C4-2B (cell line): ENCODE measurements around the gene LCORL.

Source experiments
- H3K27ac ChIP-seq: fragments of 450-650 bp; 2 replicates; pipeline ENCODE4 v1.5.1; 2017
- CTCF ChIP-seq: fragments of 450-650 bp; conservative IDR thresholded peaks from 2 replicates; pipeline ENCODE4 v1.5.1; 2017; ENCODE audit warnings: mild to moderate bottlenecking
- ZFX ChIP-seq: fragments of 450-650 bp; IDR thresholded peaks from 2 replicates; pipeline ENCODE4 v1.6.1; 2017

LCORL gene

DNA sequence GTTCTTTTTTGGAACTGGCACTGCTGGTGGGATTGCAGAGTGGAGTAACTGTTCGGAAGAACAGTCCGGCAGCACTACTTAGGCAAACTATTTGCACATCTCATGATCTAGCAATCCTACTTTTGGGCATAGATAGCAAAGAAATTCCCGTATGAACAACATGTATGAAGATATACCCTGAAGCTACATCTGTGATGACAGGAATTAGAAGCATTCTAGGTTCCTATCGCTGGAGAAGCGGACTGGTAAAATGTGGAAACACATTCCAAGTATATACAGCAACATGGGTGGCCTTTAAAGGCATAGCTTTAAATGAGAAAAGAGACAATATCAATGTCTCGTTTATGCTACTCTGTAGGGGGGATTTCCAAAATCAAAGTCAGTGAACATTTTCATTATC lies 214.1 kb downstream of the LCORL start:
- TF ChIP-seq CTCF (no peak), ZFX (no peak)
- H3K27ac ChIP-seq: no peak overlapping the region

GRCh38 chr4:17805580-17806155 lies 215.9 kb downstream of the LCORL start:
- TF ChIP-seq CTCF: no peak
- TF ChIP-seq ZFX: no peak
- H3K27ac ChIP-seq: no peak overlapping the region

DNA sequence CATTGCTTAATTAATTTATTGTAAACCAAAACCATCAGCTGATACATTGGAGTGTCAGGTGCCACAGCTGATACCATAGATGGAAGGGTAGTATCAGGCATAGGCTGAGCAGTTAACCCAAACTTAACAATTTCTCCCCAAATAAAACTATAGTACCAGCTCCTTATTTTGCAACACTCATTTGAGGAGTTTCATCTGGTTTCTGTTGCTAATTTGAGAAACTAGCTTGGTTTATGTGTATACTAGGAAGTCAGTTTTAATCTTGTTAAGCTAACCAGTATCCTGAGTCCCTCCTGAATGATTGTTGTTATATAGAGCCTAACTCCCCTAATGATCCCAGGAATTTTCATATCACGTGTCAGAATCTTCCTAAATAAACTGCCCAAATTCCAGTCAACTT lies 223.7 kb downstream of the LCORL start:
- TF ChIP-seq CTCF (no peak), ZFX (no peak)
- no peak overlapping the region for H3K27ac ChIP-seq

DNA sequence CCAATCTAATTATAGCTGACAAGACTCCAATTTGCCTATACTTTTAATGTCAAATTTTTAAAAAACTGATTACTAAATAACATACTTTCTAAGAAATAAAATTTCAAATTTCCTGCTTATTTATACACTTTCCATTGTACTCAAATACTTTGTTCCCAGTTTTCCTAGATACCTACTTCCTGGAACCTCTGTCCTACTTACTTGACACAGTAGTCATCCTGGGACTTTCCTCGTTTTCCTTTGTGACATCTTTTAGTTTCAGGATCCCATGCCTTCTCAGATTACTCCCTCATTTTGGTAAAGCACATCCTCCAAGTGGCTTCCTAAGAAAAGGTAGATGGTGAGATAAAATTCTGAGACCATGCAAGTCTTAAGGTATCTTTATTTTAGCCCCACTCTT lies 226.8 kb downstream of the LCORL start:
- TF ChIP-seq CTCF (no peak), ZFX (no peak)
- no peak overlapping the region for H3K27ac ChIP-seq
